Activated naive CD8-positive, alpha-beta T cell treated with anti-CD3 and anti-CD28 coated beads for 36 hours (primary cell): ENCODE data around the gene DUOX2. TPM values are rescaled to one million over a fixed set of nuclear protein-coding genes. Genes with fewer than 3 reads are reported as not detected.
"Not testable (repeated sequence)": the region's sequence is repeated elsewhere in the genome, so short reads cannot be mapped to it uniquely, and the experiment has no call there.

Experiments
- DNase-seq: peaks from one replicate; pipeline ENCODE4 v3.0.0; 2021
- H3K27ac Mint-ChIP-seq: one replicate; pipeline ENCODE4 v1.8.0; 2022; ENCODE audit warnings: mild to moderate bottlenecking, moderate library complexity, mixed read lengths
- H3K27me3 Mint-ChIP-seq: one replicate; pipeline ENCODE4 v1.8.0; 2022; ENCODE audit warnings: mild to moderate bottlenecking, mixed read lengths
- H3K36me3 Mint-ChIP-seq: one replicate; pipeline ENCODE4 v1.8.0; 2021; ENCODE audit warnings: mild to moderate bottlenecking, mixed read lengths
- H3K4me1 Mint-ChIP-seq: one replicate; pipeline ENCODE4 v1.8.0; 2021; ENCODE audit warnings: mixed read lengths
- H3K4me3 Mint-ChIP-seq: one replicate; pipeline ENCODE4 v1.8.0; 2022; ENCODE audit warnings: mild to moderate bottlenecking, moderate library complexity, mixed read lengths
- H3K9me3 Mint-ChIP-seq: one replicate; pipeline ENCODE4 v1.8.0; 2022; ENCODE audit warnings: mixed read lengths
- total RNA-seq, 2 experiments: library from RNA; stranded (reverse); gene quantifications; one replicate each; pipeline ENCODE4 v1.2.3, GENCODE V29; 2021

Gene DUOX2
- total RNA-seq, 2 experiments from 2014 or later, result not detected

DNA sequence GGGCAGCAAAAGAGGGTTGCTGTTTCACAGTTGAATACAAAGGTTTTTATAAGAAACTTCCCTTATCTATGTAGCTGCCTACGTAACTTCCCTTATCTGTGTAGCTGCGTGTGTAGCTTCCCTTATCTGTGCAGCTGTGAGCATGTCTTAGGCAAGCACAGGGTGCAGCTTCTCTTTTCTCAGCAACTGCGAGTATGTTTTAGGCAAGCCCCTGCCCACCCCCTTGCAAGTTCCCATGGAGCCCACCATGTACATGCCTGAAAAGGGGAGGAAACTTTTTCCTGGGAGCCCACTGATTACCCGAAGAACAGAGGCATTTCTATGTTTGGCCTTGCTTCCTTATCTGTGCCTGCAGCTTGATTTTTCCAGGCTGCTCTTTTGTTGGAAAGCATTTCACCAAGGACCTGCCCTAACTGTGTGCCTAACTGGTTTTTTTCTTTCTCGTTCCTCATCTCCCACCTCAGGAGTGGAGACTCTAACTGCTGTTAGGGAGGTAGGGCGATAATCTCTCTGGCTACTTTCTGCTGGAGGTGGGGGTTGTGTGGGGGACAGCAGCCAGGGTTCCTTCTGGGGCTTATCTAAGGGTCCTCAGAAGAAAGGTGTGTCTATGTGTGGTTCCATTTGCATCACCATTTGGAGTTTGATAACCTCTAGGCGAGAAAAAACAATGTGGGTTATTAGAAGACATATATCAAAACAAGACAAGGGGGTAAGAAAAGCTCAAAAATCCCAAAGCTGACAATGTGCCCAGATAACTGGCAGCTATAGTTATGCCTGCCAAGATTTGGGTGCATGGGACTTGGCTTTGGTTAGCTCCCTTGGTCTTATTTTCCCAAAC lies 65.0 kb downstream of the DUOX2 start:
- H3K4me3 Mint-ChIP-seq, result no peak overlapping the region
- H3K36me3 Mint-ChIP-seq, result peaks cover 69% of the 10 kb centered on the region
- H3K9me3 Mint-ChIP-seq, result peaks cover 5% of the 10 kb centered on the region
- no peak for DNase-seq
- H3K27me3 Mint-ChIP-seq, result no peaks in the 10 kb centered on the region
- no peaks in the 10 kb centered on the region for H3K4me1 Mint-ChIP-seq
- no peak overlapping the region for H3K27ac Mint-ChIP-seq

DNA sequence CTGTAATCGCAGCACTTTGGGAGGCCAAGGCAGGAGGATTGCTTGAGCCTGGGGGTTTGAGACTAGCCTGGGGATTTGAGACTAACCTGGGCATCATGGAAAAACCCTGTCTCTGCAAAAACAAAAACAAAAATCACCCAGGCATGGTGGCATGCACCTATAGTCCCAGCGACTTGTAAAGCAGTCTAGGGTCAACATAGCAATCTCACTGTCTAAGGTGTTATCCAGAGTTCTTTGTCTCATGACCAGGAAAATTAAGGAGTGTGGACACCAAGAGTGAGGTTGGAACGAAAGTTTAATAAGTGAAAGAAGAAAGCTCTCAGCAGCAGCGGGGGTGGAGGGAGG lies 65.6 kb downstream of the DUOX2 start:
- not testable (repeated sequence) for H3K27me3 Mint-ChIP-seq, H3K4me3 Mint-ChIP-seq
- H3K36me3 Mint-ChIP-seq, result peaks cover 69% of the 10 kb centered on the region

DNA sequence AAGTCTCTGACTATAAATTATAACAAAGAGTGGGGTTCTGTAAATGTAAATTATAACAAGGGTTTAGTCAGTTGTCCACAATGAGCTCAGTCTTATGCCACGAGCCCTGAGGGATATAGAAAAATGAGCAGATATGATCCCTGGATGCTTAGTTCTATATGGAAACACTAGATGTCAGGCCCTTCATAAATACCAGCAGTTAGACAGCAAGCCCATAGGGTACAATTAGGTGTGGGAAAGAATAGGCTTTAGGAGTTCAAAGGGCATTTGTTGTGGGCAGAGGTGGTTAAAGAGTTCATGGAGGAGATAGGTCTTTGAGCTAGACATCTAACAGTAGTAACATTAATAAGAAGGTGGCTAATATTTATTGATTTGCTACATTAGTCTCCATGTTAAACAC lies 69.7 kb downstream of the DUOX2 start:
- H3K9me3 Mint-ChIP-seq, H3K4me3 Mint-ChIP-seq, DNase-seq, H3K27ac Mint-ChIP-seq, H3K4me1 Mint-ChIP-seq, H3K27me3 Mint-ChIP-seq: not testable (repeated sequence)
- peaks cover 31% of the 10 kb centered on the region for H3K36me3 Mint-ChIP-seq

More for the DNA sequence above, 65.6 kb downstream of the DUOX2 start:
- not testable (repeated sequence) for H3K4me1 Mint-ChIP-seq, H3K27ac Mint-ChIP-seq, H3K9me3 Mint-ChIP-seq, DNase-seq

- peaks cover 17% of the 10 kb centered on the region for H3K36me3 Mint-ChIP-seq
- not testable (repeated sequence) for H3K4me3 Mint-ChIP-seq, H3K4me1 Mint-ChIP-seq
Observed at GRCh38 chr15:45042859-45043258, 71.1 kb downstream of the DUOX2 start.

More at GRCh38 chr15:45042859-45043258, 71.1 kb downstream of the DUOX2 start:
- H3K27me3 Mint-ChIP-seq, H3K9me3 Mint-ChIP-seq, H3K27ac Mint-ChIP-seq, DNase-seq: not testable (repeated sequence)

Other genes with a start within 250 kb of the DUOX2 start
- gene TERB2, start 157.5 kb downstream of the DUOX2 start, total RNA-seq, result not detected
- 10 to 100 TPM; 36.0 to 36.9 TPM for gene SORD, start 91.0 kb downstream of the DUOX2 start, total RNA-seq
- gene DUOXA2, start 154 bp upstream of the DUOX2 start, total RNA-seq, result not detected
- not detected for gene DUOXA1, start 15.7 kb upstream of the DUOX2 start, total RNA-seq
- under 1 TPM; 0.14 to 0.22 TPM for gene DUOX1, start 15.8 kb upstream of the DUOX2 start, total RNA-seq
- 10 to 100 TPM; 19.5 to 20.4 TPM for gene SHF, start 73.8 kb upstream of the DUOX2 start, total RNA-seq
- not detected for gene SLC28A2, start 138.1 kb upstream of the DUOX2 start, total RNA-seq